ENCODE data around the gene FAM107B. TPM values are rescaled to one million over a fixed set of nuclear protein-coding genes. Genes with fewer than 3 reads are reported as not detected.
A peak's percentile ranks its signal among the peaks of the same experiment; 100 is the strongest.

The FAM107B gene
- total and polyA plus RNA-seq, 4 donors: 24.9 to 58.1 (median 30.9) TPM

DNA sequence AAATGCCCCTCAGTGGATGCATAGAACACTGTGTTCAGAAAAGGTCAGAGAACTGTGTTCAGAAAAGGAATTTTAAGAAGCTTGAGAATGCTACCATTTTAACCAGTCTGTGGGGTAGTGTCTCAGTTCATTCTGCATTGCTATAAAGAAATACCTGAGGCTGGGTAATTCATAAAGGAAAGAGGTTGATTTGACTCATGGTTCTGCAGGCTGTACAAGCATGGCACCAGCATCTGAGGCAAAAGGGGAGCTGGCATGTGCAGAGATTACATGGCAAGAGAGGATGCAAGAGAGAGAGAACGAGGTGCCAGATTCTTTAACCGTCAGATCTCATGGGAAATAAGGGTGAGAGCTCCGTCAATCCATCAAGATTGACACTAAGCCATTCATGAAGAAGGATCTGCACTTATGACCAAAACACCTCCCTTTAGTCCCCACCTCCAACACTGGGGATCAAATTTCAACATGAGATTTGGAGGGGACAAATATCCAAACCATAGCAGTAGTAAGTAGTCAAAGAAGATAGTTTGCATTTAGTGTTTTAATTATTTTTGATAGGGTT, 119.8 kb downstream of the FAM107B start (continued):
- TF ChIP-seq, protein P1, sequence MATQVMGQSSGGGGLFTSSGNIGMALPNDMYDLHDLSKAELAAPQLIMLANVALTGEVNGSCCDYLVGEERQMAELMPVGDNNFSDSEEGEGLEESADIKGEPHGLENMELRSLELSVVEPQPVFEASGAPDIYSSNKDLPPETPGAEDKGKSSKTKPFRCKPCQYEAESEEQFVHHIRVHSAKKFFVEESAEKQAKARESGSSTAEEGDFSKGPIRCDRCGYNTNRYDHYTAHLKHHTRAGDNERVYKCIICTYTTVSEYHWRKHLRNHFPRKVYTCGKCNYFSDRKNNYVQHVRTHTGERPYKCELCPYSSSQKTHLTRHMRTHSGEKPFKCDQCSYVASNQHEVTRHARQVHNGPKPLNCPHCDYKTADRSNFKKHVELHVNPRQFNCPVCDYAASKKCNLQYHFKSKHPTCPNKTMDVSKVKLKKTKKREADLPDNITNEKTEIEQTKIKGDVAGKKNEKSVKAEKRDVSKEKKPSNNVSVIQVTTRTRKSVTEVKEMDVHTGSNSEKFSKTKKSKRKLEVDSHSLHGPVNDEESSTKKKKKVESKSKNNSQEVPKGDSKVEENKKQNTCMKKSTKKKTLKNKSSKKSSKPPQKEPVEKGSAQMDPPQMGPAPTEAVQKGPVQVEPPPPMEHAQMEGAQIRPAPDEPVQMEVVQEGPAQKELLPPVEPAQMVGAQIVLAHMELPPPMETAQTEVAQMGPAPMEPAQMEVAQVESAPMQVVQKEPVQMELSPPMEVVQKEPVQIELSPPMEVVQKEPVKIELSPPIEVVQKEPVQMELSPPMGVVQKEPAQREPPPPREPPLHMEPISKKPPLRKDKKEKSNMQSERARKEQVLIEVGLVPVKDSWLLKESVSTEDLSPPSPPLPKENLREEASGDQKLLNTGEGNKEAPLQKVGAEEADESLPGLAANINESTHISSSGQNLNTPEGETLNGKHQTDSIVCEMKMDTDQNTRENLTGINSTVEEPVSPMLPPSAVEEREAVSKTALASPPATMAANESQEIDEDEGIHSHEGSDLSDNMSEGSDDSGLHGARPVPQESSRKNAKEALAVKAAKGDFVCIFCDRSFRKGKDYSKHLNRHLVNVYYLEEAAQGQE (IDR thresholded peaks at IDR 0.05): no peak

DNA sequence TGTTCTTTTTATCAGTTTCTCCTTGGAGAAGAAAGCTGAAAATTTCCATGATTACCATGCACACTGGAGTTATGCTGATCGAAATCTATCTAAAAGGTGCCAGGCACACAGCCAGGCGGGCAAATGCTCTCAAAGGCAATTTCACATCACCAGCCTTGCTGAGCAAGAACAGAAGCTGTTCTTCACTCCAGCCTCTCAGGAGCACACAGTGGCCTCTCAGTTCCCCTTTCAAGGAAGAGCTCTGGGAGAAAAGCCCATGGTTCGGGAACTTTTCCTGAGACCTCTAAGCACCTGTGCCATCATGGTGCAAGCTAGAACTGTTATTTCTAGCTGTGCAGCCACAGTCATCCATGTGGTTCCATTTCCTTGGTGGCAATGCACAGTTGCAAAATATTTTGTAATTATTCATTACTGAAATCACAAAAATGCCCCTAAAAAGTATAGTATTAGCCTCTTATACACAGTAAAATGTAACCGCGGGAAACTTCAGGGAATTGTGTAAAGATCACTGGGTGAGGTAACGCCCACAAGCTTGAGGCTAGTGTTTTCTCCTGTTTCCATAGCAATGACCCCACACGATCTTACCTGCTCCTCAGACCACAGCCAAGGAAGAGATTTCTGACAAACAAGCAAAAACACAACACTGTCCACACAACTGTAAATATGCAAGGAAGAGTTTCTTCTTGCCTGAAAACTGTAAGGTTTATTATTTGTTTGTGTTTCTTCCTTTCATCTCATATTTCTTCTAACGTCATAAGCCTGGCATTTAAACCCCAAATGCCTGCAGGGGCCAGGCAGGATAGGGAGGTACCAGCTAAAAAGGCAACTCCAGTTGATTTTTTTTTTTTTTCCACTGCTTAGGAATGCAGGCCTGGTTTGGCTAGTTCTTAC, 121.2 kb downstream of the FAM107B start:
- H3K4me3 ChIP-seq (ENCODE audit: low read depth in 1 of 3, low read length in 3 of 3): no peak overlapping the region
- no peak for DNase-seq (ENCODE audit: low spot score)
- no peaks in the 10 kb centered on the region for H3K27me3 ChIP-seq (ENCODE audit: control insufficient read depth in 4 of 4, insufficient read depth in 4 of 4, low read length in 3 of 4)
- WGBS: 57% methylated on average over 8 of the region's 8 CpGs
- peaks cover 0 to 4% (median 0%) of the 10 kb centered on the region in 4 donors for H3K4me1 ChIP-seq (ENCODE audit: control insufficient read depth in 4 of 4, insufficient read depth in 4 of 4, low read length in 3 of 4)
- H3K9ac ChIP-seq (ENCODE audit: low read depth in 1 of 2, low read length in 2 of 2): no peak overlapping the region
- no peaks in the 10 kb centered on the region for H3K36me3 ChIP-seq (ENCODE audit: control insufficient read depth in 4 of 4, insufficient read depth in 3 of 4, low read depth in 1 of 4, low read length in 3 of 4)
- H3K9me3 ChIP-seq (ENCODE audit: control insufficient read depth in 4 of 4, low read length in 3 of 4): no peaks in the 10 kb centered on the region
- TF ChIP-seq, protein P2, sequence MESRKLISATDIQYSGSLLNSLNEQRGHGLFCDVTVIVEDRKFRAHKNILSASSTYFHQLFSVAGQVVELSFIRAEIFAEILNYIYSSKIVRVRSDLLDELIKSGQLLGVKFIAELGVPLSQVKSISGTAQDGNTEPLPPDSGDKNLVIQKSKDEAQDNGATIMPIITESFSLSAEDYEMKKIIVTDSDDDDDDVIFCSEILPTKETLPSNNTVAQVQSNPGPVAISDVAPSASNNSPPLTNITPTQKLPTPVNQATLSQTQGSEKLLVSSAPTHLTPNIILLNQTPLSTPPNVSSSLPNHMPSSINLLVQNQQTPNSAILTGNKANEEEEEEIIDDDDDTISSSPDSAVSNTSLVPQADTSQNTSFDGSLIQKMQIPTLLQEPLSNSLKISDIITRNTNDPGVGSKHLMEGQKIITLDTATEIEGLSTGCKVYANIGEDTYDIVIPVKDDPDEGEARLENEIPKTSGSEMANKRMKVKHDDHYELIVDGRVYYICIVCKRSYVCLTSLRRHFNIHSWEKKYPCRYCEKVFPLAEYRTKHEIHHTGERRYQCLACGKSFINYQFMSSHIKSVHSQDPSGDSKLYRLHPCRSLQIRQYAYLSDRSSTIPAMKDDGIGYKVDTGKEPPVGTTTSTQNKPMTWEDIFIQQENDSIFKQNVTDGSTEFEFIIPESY (IDR thresholded peaks at IDR 0.05): no peak
- TF ChIP-seq NR2F2 (IDR thresholded peaks at IDR 0.05): peak; percentile 39
- H3K27ac ChIP-seq (ENCODE audit: low read depth in 1 of 2, low read length in 2 of 2): no peak overlapping the region

DNA sequence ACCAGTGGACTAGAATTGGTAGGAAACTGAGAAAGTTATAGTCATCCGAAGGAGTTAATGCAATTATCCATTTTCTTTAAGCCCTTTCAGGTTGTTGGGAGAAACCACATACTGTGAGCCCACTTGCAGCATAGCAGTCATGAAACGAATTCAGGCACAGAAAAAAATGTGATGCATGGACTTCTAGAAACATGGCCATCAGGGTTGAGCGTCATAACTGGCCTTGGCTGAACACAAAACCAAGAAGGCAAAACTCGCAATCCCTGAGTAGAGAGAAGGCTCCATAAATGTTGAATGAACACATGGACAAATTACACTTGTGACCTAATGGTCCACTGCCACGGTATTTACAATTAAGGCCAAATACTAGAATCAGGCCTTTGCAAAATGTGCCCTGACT, 121.9 kb downstream of the FAM107B start:
- Histone ChIP-seq H3K27ac (ENCODE audit: low read depth in 1 of 2, low read length in 2 of 2) (no peak overlapping the region), H3K36me3 (ENCODE audit: control insufficient read depth in 4 of 4, insufficient read depth in 3 of 4, low read depth in 1 of 4, low read length in 3 of 4) (no peaks in the 10 kb centered on the region), H3K27me3 (ENCODE audit: control insufficient read depth in 4 of 4, insufficient read depth in 4 of 4, low read length in 3 of 4) (no peaks in the 10 kb centered on the region), H3K9ac (ENCODE audit: low read depth in 1 of 2, low read length in 2 of 2) (no peak overlapping the region), H3K4me3 (ENCODE audit: low read depth in 1 of 3, low read length in 3 of 3) (no peak overlapping the region), H3K4me1 (ENCODE audit: control insufficient read depth in 4 of 4, insufficient read depth in 4 of 4, low read length in 3 of 4) (peaks cover 0 to 4% (median 0%) of the 10 kb centered on the region in 4 donors), H3K9me3 (ENCODE audit: control insufficient read depth in 4 of 4, low read length in 3 of 4) (no peaks in the 10 kb centered on the region)
- WGBS: 93% methylated on average over 5 of the region's 5 CpGs
- no peak for DNase-seq (ENCODE audit: low spot score)
- TF ChIP-seq, protein P1 (IDR thresholded peaks at IDR 0.05): no peak
- no peak for TF ChIP-seq RXRA (IDR thresholded peaks at IDR 0.05)
- no peak for TF ChIP-seq EGR1 (IDR thresholded peaks at IDR 0.05; ENCODE audit: low read depth in 2 of 2)
- TF ChIP-seq, protein P3, sequence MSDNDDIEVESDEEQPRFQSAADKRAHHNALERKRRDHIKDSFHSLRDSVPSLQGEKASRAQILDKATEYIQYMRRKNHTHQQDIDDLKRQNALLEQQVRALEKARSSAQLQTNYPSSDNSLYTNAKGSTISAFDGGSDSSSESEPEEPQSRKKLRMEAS (IDR thresholded peaks at IDR 0.05): no peak
- TF ChIP-seq, protein P2 (IDR thresholded peaks at IDR 0.05): no peak
- TF ChIP-seq TAF1 (conservative IDR thresholded peaks at IDR 0.05): no peak
- TF ChIP-seq NR2F2 (IDR thresholded peaks at IDR 0.05): no peak
- no peak for TF ChIP-seq HNF4A (conservative IDR thresholded peaks at IDR 0.05)
- TF ChIP-seq GABPA (IDR thresholded peaks at IDR 0.05 in 1 of 2, conservative IDR thresholded peaks at IDR 0.05 in 1 of 2): no peak
- no peak for TF ChIP-seq YY1 (IDR thresholded peaks at IDR 0.05)
- TF ChIP-seq JUND (IDR thresholded peaks at IDR 0.05): no peak
- no peak for TF ChIP-seq SP1 (IDR thresholded peaks at IDR 0.05)
